AG04449 (cell line): ENCODE measurements around the gene ASTN2.

ENCODE experiments used
- CTCF ChIA-PET: fragments of 350-600 bp; formaldehyde crosslinking; extraction: SDS; loops from one replicate; lab custom pipeline; 2021; ENCODE audit warnings: antibody characterized with exemption; lab: Yijun Ruan, JAX
- POLR2A ChIA-PET: fragments of 400-600, 350-600 bp; formaldehyde crosslinking; extraction: SDS; loops from one replicate; lab custom pipeline; 2020; ENCODE audit warnings: antibody characterized with exemption, inconsistent platforms; lab: Yijun Ruan, JAX
- DNase-seq: peaks from one replicate; pipeline ENCODE4 v3.0.0-alpha.2; 2010; ENCODE audit warnings: low read depth, low spot score
- H3K4me3 ChIP-seq: 2 replicates; pipeline ENCODE4 v1.5.1; 2011; ENCODE audit warnings: low read depth, mild to moderate bottlenecking, control low read depth, low read length
- CTCF ChIP-seq: IDR thresholded peaks from one replicate; pipeline ENCODE4 v1.5.1; 2011; ENCODE audit warnings: mild to moderate bottlenecking, moderate library complexity, low read length, control low read depth, inconsistent platforms; ENCODE audit not compliant: insufficient read depth; ENCODE audit errors: missing control alignments

Gene ASTN2

GRCh38 chr9:117035546-117035945, 379.3 kb downstream of the ASTN2 start:
- CTCF ChIA-PET: interaction anchor here (1.0 kb wide), 1 partner anchor 174 kb away, joined by 3 read pairs; no protein-coding TSS in a partner anchor
- DNase-seq: no peak
- TF ChIP-seq CTCF: no peak
- H3K4me3 ChIP-seq: no peak overlapping the region
- POLR2A ChIA-PET: no interaction called here

GRCh38 chr9:117034866-117035265, 380.0 kb downstream of the ASTN2 start:
- CTCF ChIA-PET: no interaction called here
- no peak for DNase-seq
- no peak overlapping the region for H3K4me3 ChIP-seq
- POLR2A ChIA-PET: no interaction called here
- no peak for TF ChIP-seq CTCF

- no peak overlapping the region for H3K4me3 ChIP-seq
- ChIA-PET CTCF (no interaction called here), POLR2A (no interaction called here)
- DNase-seq: no peak
- TF ChIP-seq CTCF: no peak
These were observed 384.5 kb downstream of the ASTN2 start for GRCh38 chr9:117030254-117030768.

GRCh38 chr9:117029341-117029740, 385.5 kb downstream of the ASTN2 start:
- H3K4me3 ChIP-seq: no peak overlapping the region
- ChIA-PET CTCF (no interaction called here), POLR2A (no interaction called here)
- TF ChIP-seq CTCF: no peak
- DNase-seq: no peak

GRCh38 chr9:117028103-117028858, 386.6 kb downstream of the ASTN2 start:
- no peak for TF ChIP-seq CTCF
- CTCF ChIA-PET: no interaction called here
- no peak overlapping the region for H3K4me3 ChIP-seq
- no peak for DNase-seq
- POLR2A ChIA-PET: no interaction called here

GRCh38 chr9:117021906-117022305, 393.0 kb downstream of the ASTN2 start:
- TF ChIP-seq CTCF: no peak
- POLR2A ChIA-PET: no interaction called here
- no peak overlapping the region for H3K4me3 ChIP-seq
- no peak for DNase-seq
- CTCF ChIA-PET: no interaction called here
